GM12874 (cell line): ENCODE measurements around the gene RPLP2.

Experiments used
- TF ChIP-seq, protein P1 (sequence below): IDR thresholded peaks from 2 replicates; pipeline ENCODE4 v1.5.1; 2011; ENCODE audit warnings: low read depth, mild to moderate bottlenecking, control low read depth, low read length, moderate library complexity; ENCODE audit not compliant: insufficient read depth

Gene RPLP2

DNA sequence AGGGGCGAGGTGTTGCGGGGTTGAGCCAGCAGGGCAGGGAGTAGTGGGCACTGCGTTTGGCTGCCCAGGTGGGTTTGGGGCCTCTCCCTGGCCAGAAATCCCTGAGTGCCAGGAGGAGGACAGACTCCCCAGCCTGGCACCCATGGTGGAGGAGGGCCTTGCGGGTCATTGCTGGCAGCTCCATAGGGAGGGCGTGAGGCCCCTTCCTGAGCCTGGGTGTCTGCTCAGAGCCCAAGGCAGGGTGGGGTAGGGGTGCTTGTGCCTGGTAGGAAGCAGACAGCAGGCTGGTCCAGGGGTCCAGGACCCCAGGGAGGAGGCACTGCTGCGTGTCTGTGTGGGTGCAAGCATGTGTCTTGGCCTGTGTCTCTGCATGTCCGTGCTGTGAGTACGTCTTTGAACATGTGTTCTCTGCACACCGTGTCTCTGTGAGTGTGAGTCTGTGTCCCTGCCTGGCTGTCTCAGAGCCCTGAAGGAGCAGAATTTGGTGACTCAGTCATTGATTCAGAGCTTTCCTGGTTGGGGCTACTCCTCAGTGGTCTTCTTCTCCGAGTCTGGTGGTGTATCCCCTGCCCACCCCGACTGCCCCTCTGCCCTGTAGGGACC, 36.8 kb downstream of the RPLP2 start:
- TF ChIP-seq, protein P1, sequence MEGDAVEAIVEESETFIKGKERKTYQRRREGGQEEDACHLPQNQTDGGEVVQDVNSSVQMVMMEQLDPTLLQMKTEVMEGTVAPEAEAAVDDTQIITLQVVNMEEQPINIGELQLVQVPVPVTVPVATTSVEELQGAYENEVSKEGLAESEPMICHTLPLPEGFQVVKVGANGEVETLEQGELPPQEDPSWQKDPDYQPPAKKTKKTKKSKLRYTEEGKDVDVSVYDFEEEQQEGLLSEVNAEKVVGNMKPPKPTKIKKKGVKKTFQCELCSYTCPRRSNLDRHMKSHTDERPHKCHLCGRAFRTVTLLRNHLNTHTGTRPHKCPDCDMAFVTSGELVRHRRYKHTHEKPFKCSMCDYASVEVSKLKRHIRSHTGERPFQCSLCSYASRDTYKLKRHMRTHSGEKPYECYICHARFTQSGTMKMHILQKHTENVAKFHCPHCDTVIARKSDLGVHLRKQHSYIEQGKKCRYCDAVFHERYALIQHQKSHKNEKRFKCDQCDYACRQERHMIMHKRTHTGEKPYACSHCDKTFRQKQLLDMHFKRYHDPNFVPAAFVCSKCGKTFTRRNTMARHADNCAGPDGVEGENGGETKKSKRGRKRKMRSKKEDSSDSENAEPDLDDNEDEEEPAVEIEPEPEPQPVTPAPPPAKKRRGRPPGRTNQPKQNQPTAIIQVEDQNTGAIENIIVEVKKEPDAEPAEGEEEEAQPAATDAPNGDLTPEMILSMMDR, result no peak

DNA sequence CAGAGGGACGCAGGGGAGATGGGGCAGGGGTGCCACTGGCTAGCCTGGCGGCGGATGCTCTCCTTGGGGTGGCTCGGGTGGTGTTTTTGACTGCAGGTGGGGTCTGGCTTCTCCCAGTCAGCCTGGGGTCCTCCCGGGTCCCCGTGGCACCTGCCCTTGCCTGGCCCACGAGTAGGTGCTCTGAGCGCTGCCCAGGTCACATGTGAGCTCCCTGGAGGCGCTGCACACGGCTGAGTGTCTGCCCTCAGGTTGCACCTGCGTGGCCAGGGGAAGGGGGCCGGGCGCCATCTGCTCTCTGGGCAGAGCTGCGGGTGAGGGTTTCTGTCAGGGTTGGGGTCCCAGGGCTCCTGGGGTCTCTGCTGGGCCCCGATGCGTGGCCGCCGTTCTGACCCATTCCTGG, 38.1 kb downstream of the RPLP2 start:
- TF ChIP-seq, protein P1, result no peak

DNA sequence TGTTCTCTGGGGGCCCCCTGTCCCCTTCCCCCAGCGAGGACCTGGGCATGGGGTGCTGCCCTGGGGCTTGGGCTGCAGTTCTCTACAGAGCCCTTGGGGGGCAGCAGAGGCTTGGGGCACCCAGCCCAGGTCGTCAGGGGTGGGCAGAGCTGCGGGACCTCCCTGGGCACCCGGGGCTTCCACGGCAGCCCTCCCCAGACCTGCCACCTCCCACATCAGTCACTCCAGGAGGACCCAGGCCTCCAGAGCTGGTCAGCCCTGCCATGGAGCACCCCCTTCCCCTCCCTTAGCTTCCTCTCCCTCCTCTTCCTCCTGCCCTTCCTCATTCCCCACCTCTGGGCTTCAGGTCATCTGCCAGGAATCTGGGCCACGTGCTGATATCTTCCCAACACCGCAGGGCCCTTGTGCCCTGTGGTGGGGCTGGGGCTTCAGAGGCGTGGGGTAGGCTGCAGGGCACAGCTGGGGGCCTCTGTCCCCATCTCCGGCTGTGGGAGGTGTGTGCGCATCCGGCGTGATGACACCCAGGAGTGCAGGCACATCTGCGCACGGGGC, 38.7 kb downstream of the RPLP2 start:
- TF ChIP-seq, protein P1, result peak; percentile 98

DNA sequence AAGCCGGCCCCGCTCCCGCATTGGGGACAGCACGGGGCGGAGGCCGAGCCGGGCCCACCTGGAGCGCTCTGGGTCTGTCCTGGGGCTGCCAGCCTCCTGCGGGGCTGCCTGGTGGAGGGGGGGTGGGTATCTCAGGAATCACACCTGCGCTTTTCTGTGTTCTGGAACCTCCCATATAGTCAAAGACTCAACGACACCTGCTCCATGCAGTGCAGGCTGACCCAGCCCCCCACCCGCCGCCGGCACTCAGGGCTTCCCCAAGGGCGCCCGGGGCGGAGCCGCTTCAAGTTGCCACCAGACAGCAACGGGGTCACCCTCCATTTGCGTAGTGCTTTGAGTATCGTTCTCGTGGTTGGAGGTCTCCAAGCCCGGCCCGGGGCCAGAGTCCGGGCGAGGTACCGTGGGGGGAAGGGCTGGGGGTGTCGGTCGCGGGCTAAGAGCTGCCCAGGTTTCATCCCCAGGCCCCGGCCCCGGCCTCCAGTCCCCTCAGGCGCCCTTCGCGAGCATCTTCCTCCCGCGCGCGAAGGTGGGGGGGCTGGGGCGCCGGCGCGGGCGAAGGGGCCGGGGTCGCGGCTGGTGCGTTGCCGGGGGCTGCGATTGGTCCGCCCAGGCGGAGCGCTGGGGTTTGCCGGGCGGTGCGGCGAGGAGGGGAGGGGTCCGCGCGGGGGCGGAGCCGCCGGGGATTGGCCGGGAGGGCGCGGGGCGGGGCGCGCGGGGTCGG, 39.5 kb downstream of the RPLP2 start:
- TF ChIP-seq, protein P1, result no peak

- TF ChIP-seq, protein P1, result no peak
Measured at GRCh38 chr11:849951-850774, 40.4 kb downstream of the RPLP2 start.

GRCh38 chr11:850775-851763, 41.3 kb downstream of the RPLP2 start:
- TF ChIP-seq, protein P1, result 0 out of 2 replicates have a peak, but pooled peaks have one; percentile 26
